ENCODE results near the gene LRRC26.
"Not testable (repeated sequence)": the region's sequence is repeated elsewhere in the genome, so short reads cannot be mapped to it uniquely, and the experiment has no call there.

LRRC26 gene

GRCh38 chr9:137130176-137130755, 39.6 kb downstream of the LRRC26 start:
- no peak for DNase-seq

GRCh38 chr9:137129456-137130175, 40.2 kb downstream of the LRRC26 start:
- DNase-seq = peak; percentile 95

- no peak for DNase-seq
Observed at GRCh38 chr9:137128862-137129455, 40.9 kb downstream of the LRRC26 start.

- no peak for DNase-seq
Observed at GRCh38 chr9:137128158-137128861, 41.5 kb downstream of the LRRC26 start.

GRCh38 chr9:137127301-137128157, 42.3 kb downstream of the LRRC26 start:
- no peak for DNase-seq

GRCh38 chr9:137126786-137127185, 43.1 kb downstream of the LRRC26 start:
- no peak for DNase-seq

GRCh38 chr9:137123952-137124462, 45.8 kb downstream of the LRRC26 start:
- DNase-seq = not testable (repeated sequence)

GRCh38 chr9:137123468-137123837, 46.4 kb downstream of the LRRC26 start:
- DNase-seq = no peak

- not testable (repeated sequence) for DNase-seq
Observed at GRCh38 chr9:137122796-137123467, 46.9 kb downstream of the LRRC26 start.

- DNase-seq = not testable (repeated sequence)
Observed at GRCh38 chr9:137121927-137122795, 47.7 kb downstream of the LRRC26 start.

Data from islet precursor cell (in vitro differentiated cells).